ENCODE measurements around the gene ITGA1.
A peak's percentile ranks its signal among the peaks of the same experiment; 100 is the strongest.

Gene ITGA1

DNA sequence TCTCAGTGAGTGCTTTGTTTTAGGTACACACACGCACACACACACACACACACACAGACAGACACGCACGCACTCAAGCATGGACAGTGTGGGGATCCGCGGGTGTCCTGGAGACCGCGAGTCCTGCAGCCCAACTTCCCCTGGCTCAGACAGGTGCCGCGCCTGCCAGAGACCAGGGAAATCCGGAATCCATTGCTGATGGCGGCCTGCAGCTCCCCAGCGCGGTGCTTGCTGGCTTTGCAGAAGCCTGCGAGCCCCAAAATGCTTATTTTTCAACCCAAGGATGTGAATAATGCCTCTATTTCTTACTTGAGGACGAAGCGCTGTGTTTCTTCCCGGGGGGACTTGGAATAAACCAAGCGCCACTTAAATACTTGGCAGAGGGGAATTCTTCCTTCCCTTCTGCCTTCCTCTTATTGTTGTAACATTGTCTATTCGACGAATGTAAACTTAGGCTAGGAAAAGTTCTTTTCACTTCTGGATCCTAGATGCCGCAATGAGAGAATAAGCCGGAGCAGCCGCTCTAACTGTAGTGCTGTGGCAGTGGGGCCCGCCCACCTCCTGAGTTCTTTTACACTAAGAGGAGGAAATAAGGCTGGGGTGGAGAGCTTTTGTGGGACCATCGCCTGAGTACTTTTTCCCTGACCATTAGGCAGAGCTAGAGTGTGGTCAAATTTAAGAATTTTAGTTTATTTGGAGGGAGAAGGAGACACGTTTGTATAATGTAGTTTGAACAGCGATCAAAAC is 202.2 kb downstream of the ITGA1 start (continued):
- TF ChIP-seq SP7 (tag by site-specific recombination; IDR thresholded peaks at IDR 0.05) = 0 out of 2 replicates have a peak, but pooled peaks have one; percentile 29
- TF ChIP-seq ZNF600 (tag by site-specific recombination; IDR thresholded peaks at IDR 0.05) = peak; percentile 80; the same call in 1 of the 2 replicates
- TF ChIP-seq KLF9 (tag by site-specific recombination; IDR thresholded peaks at IDR 0.05; ENCODE audit: low read depth) = peak; percentile 44; the same call in 1 of the 2 replicates
- TF ChIP-seq ZNF558 (tag by site-specific recombination; IDR thresholded peaks at IDR 0.05) = no peak
- TF ChIP-seq ZNF10 (tag by site-specific recombination; IDR thresholded peaks at IDR 0.05) = peak; percentile 13; the same call in 1 of the 2 replicates
- TF ChIP-seq ZBTB20 (tag by site-specific recombination; IDR thresholded peaks at IDR 0.05) = peak; percentile 36; the same call in 1 of the 2 replicates
- no peak for TF ChIP-seq ZBTB49 (tag by site-specific recombination; IDR thresholded peaks at IDR 0.05; ENCODE audit: low read depth)
- TF ChIP-seq, protein P1, sequence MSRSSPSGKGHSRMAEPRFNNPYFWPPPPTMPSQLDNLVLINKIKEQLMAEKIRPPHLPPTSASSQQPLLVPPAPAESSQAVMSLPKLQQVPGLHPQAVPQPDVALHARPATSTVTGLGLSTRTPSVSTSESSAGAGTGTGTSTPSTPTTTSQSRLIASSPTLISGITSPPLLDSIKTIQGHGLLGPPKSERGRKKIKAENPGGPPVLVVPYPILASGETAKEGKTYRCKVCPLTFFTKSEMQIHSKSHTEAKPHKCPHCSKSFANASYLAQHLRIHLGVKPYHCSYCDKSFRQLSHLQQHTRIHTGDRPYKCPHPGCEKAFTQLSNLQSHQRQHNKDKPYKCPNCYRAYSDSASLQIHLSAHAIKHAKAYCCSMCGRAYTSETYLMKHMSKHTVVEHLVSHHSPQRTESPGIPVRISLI (tag by site-specific recombination; IDR thresholded peaks at IDR 0.05) = peak; percentile 12; the same call in 1 of the 2 replicates
- TF ChIP-seq ZBTB10 (tag by site-specific recombination; IDR thresholded peaks at IDR 0.05) = peak; percentile 28; the same call in 1 of the 2 replicates
- TF ChIP-seq ZFP69B (tag by site-specific recombination; IDR thresholded peaks at IDR 0.05) = peak; percentile 75; the same call in 1 of the 2 replicates
- peak; percentile 80 for TF ChIP-seq ZNF335 (tag by site-specific recombination; conservative IDR thresholded peaks at IDR 0.05)
- peak; percentile 91 for TF ChIP-seq SCRT1 (tag by site-specific recombination; IDR thresholded peaks at IDR 0.05; ENCODE audit: borderline replicate concordance)
- no peak for TF ChIP-seq ZBTB21 (tag by site-specific recombination; IDR thresholded peaks at IDR 0.05)
- TF ChIP-seq, protein P2, sequence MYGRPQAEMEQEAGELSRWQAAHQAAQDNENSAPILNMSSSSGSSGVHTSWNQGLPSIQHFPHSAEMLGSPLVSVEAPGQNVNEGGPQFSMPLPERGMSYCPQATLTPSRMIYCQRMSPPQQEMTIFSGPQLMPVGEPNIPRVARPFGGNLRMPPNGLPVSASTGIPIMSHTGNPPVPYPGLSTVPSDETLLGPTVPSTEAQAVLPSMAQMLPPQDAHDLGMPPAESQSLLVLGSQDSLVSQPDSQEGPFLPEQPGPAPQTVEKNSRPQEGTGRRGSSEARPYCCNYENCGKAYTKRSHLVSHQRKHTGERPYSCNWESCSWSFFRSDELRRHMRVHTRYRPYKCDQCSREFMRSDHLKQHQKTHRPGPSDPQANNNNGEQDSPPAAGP (tag by site-specific recombination; IDR thresholded peaks at IDR 0.05) = 0 out of 2 replicates have a peak, but pooled peaks have one; percentile 17
- TF ChIP-seq PRDM4 (tag by site-specific recombination; IDR thresholded peaks at IDR 0.05) = peak; percentile 72
- peak; percentile 71 for TF ChIP-seq YY1 (tag by site-specific recombination; IDR thresholded peaks at IDR 0.05)
